K562 (cell line): ENCODE measurements around the gene ITGAL. TPM values are rescaled to one million over a fixed set of nuclear protein-coding genes. Genes with fewer than 3 reads are reported as not detected.

Experiments
- ATAC-seq: fragments of 200-7000 bp; cut with Tn5 transposase; 3 replicates; pipeline ENCODE4 v1.9.1; 2020; ENCODE audit warnings: moderate library complexity
- BruUV-seq: library from RNA; stranded (reverse); fragments of 400-500 nt; replicated peaks from 2 replicates; lab custom pipeline; 2021; lab: Mats Ljungman, UMichigan
- CTCF ChIA-PET: fragments of 300-600 bp; formaldehyde crosslinking; extraction: SDS; loops from one replicate; lab custom pipeline; 2021; ENCODE audit warnings: low intra/inter-chr PET ratio; lab: Yijun Ruan, JAX
- POLR2A ChIA-PET: fragments of 300-600, 350-650 bp; sonication (Branson Sonifier 250); formaldehyde crosslinking; extraction: SDS; loops from one replicate; lab custom pipeline; 2021; ENCODE audit warnings: antibody characterized with exemption, inconsistent platforms; lab: Yijun Ruan, JAX
- DNase-seq, 4 experiments: peaks; one replicate each; pipeline versions ENCODE4 v3.0.0 to v3.0.0-alpha.2; 2011 to 2018; ENCODE audit warnings: low spot score in 3 of 4, mixed read lengths in 3 of 4; ENCODE audit errors: extremely low read depth in 1 of 4
- FAIRE-seq: peaks from 2 replicates; lab custom pipeline; 2011; peaks lifted over from hg19 to GRCh38; lab: Jason Lieb, UNC
- H2AFZ ChIP-seq: 2 replicates; pipeline ENCODE4 v1.6.0; 2011; ENCODE audit warnings: low read depth, low read length, control low read depth, inconsistent platforms
- H3K27ac ChIP-seq: fragments of 200-600 bp; 3 replicates; pipeline ENCODE4 v1.8.0; 2011; ENCODE audit warnings: low read depth, mild to moderate bottlenecking, control low read depth, inconsistent platforms, low read length, moderate library complexity, mixed read lengths; ENCODE audit errors: extremely low read depth
- H3K27me3 ChIP-seq, 2 experiments: fragments of 300-600 bp in 1 of 2; 2 replicates in 1 of 2; 3 replicates in 1 of 2; pipeline versions ENCODE4 v1.6.0 to v1.8.0; 2011; ENCODE audit warnings: inconsistent platforms in 2 of 2, low read length in 2 of 2, mild to moderate bottlenecking in 1 of 2, mixed read lengths in 1 of 2, moderate library complexity in 1 of 2; ENCODE audit not compliant: control insufficient read depth in 2 of 2, insufficient read depth in 2 of 2
- H3K36me3 ChIP-seq: fragments of 300-600 bp; 3 replicates; pipeline ENCODE4 v1.8.0; 2011; ENCODE audit warnings: mild to moderate bottlenecking, low read length, inconsistent platforms; ENCODE audit not compliant: control insufficient read depth, insufficient read depth
- H3K4me1 ChIP-seq, 2 experiments: fragments of 200-600 bp in 1 of 2; replicated peaks in 1 of 2; 2 replicates in 1 of 2; 3 replicates in 1 of 2; pipeline versions ENCODE4 v1.5.1 to v1.8.0; 2011; ENCODE audit warnings: inconsistent platforms in 2 of 2, low read length in 2 of 2, mild to moderate bottlenecking in 1 of 2, mixed read lengths in 1 of 2, moderate library complexity in 1 of 2; ENCODE audit not compliant: control insufficient read depth in 2 of 2, insufficient read depth in 2 of 2
- H3K4me2 ChIP-seq: 2 replicates; pipeline ENCODE4 v1.6.1; 2011; ENCODE audit warnings: low read length, control low read depth, inconsistent platforms, mixed read lengths; ENCODE audit not compliant: insufficient read depth
- H3K4me3 ChIP-seq: fragments of 200-600 bp; sonication (generic), shearing (Covaris generic); 2 replicates; pipeline ENCODE4 v1.5.1; 2016; ENCODE audit warnings: control low read depth, inconsistent platforms
- H3K79me2 ChIP-seq: fragments of 200-600 bp; 3 replicates; pipeline ENCODE4 v1.8.0; 2011; ENCODE audit warnings: low read length, inconsistent platforms; ENCODE audit not compliant: control insufficient read depth, insufficient read depth
- H3K9ac ChIP-seq, 2 experiments: 2 replicates each; pipeline versions ENCODE4 v1.6.0 to v1.6.1; 2011; ENCODE audit warnings: low read depth in 2 of 2, low read length in 2 of 2, control low read depth in 1 of 2, inconsistent platforms in 1 of 2, mild to moderate bottlenecking in 1 of 2, mixed read lengths in 1 of 2; ENCODE audit not compliant: insufficient read depth in 1 of 2
- H3K9me1 ChIP-seq: one replicate; pipeline ENCODE4 v1.6.0; 2011; ENCODE audit warnings: inconsistent platforms, mild to moderate bottlenecking, low read length, moderate library complexity; ENCODE audit not compliant: control insufficient read depth, insufficient read depth
- H3K9me3 ChIP-seq: replicated peaks from 2 replicates; pipeline ENCODE4 v1.5.1; 2011; ENCODE audit warnings: low read depth, low read length, inconsistent platforms; ENCODE audit not compliant: control insufficient read depth, insufficient read depth
- H4K20me1 ChIP-seq: replicated peaks from 2 replicates; pipeline ENCODE4 v1.6.1; 2011; ENCODE audit warnings: low read length, inconsistent platforms, mixed read lengths; ENCODE audit not compliant: control insufficient read depth, insufficient read depth
- ETV6 ChIP-seq, 3 experiments: fragments of 150-350 bp in 1 of 3; sonication (generic) in 1 of 3; formaldehyde crosslinking in 1 of 3; IDR thresholded peaks; 2 replicates each; pipeline versions ENCODE4 v1.6.1 to v1.8.0; 2014 to 2022; ENCODE audit warnings: borderline replicate concordance in 2 of 3, low read depth in 2 of 3, antibody characterized with exemption in 1 of 3, low read length in 1 of 3, mild to moderate bottlenecking in 1 of 3, missing genetic modification reagents in 1 of 3
- FOXA1 ChIP-seq: fragments of 450-650 bp; IDR thresholded peaks from 2 replicates; pipeline ENCODE4 v1.6.1; 2016; ENCODE audit warnings: mild to moderate bottlenecking, borderline replicate concordance
- HINFP ChIP-seq: fragments of 450-650 bp; conservative IDR thresholded peaks from 2 replicates; pipeline ENCODE4 v1.6.1; 2016; ENCODE audit warnings: missing genetic modification characterization, low read depth, mild to moderate bottlenecking, control low read depth, missing compliant biosample characterization
- HNRNPL ChIP-seq: fragments of 200-400 bp; formaldehyde crosslinking; IDR thresholded peaks from 2 replicates; pipeline ENCODE4 v1.6.1; 2017; ENCODE audit warnings: low read depth, mild to moderate bottlenecking, low read length
- HNRNPUL1 ChIP-seq: fragments of 200-400 bp; formaldehyde crosslinking; IDR thresholded peaks from 2 replicates; pipeline ENCODE4 v1.6.1; 2017; ENCODE audit warnings: low read length
- ZNF609 ChIP-seq: sonication (generic); formaldehyde crosslinking; IDR thresholded peaks from 2 replicates; pipeline ENCODE4 v1.8.1; 2023; ENCODE audit warnings: missing genetic modification reagents, mild to moderate bottlenecking, borderline replicate concordance
- WGBS: fragments of 100-300 bp; shearing (Covaris generic); methylation state at CpG from one replicate; pipeline ENCODE4 v1.1.6; 2016; ENCODE audit warnings: low coverage, mixed read lengths; ENCODE audit not compliant: insufficient coverage; ENCODE audit errors: missing lambda C conversion rate; 5-methylcytosine and 5-hydroxymethylcytosine counted together
- in situ Hi-C: fragments of 300-500 bp; cut with MboI; formaldehyde crosslinking; loops from 4 replicates; pipeline ENCODE4 v1.15.0; 2018; ENCODE audit warnings: inconsistent platforms, mixed read lengths
- intact Hi-C: fragments of 100-400 bp; cut with micrococcal nuclease; formaldehyde crosslinking; loops from 2 replicates; pipeline ENCODE4 v1.14.2; 2022
- polyA plus RNA-seq, 8 experiments: library from polyadenylated mRNA; depleted of rRNA in 4 of 8; stranded (reverse) in 5 of 8; unstranded in 3 of 8; fragments of >200 nt; fragmentation: Nextera tagmentation in 2 of 8; fragmentation: Illumina TruSeq in 1 of 8; extraction: Ambion mirVana in 2 of 8; extraction: Trizol in 1 of 8; gene quantifications; 2 replicates each; pipeline versions ENCODE4 v1.2.1 to v1.2.3, GENCODE V29; 2011 to 2014; ENCODE audit warnings: inconsistent platforms in 1 of 8, missing spikeins in 1 of 8
- total RNA-seq, 7 experiments: library from RNA; depleted of rRNA in 6 of 7; stranded (reverse); fragments of >200 nt in 6 of 7; fragmentation: Illumina TruSeq in 2 of 7; extraction: Trizol in 2 of 7; gene quantifications; 2 replicates each; pipeline versions ENCODE4 v1.2.1 to v1.2.3, GENCODE V29; 2011 to 2021; ENCODE audit warnings: low replicate concordance in 1 of 7

ITGAL gene
- total and polyA plus RNA-seq, 9 of the 15 experiments (the other 6 are each of a cell fraction or from before 2014, with no cell fraction given), result 0.01 to 0.53 TPM; not detected in 7

DNA sequence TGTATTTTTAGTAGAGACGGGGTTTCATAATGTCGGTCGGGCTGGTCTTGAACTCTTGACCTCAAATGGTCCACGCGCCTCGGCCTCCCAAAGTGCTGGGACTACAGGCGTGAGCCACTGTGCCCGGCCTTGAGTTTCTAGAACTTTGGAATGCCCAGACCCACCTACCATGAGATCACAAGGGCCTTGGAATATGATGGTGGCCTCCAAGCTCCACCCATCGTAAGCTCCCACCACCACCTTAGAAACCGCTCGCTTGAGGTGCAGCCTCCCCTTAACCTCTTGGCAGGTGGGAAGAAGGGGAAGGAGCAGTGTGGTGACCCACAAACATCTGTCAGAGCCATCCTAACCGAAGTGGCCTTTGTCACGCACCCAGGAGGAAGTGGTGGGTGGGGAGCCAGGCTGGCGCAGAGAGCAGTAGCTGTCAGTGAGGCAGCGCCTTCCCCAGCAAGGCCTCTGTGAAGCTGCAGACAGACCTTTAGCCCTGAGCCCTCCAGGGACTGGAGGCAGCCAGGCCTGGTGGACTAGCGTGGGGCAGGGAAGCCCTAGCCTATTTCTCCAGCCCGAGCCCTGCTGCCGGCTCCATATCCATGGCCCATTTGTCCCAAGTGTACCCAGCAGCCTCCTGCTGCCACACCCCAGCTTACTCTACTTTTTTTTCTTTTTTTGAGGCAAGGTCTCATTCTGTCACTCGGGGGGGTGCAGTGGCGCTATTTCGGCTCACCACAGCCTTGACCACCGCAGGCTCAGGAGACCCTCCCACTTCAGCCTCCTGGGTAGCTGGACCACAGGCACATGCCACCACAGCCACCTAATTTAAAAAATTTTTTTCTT is 13.8 kb upstream of the ITGAL start:
- peaks cover 0 to 7% of the 10 kb centered on the region in 2 experiments; a peak in 2 of 5 replicates for H3K4me1 ChIP-seq
- 86% methylated on average over 15 of the region's 22 CpGs for WGBS
- ATAC-seq (no peak), DNase-seq (no peak), FAIRE-seq (no peak)
- H3K27ac ChIP-seq, result no peak overlapping the region
- TF ChIP-seq HNRNPL, result no peak
- TF ChIP-seq ETV6 (IDR thresholded peaks at IDR 0.05; ENCODE audit: borderline replicate concordance in 1 of 2, low read depth in 2 of 2, low read length in 1 of 2), result no peak
- no peak for TF ChIP-seq ETV6 (CRISPR knock-in tag; IDR thresholded peaks at IDR 0.05; ENCODE audit: borderline replicate concordance)
- TF ChIP-seq FOXA1, result no peak
- POLR2A ChIA-PET, result interaction anchor here (0.6 to 0.8 kb wide), 4 partner anchors 13 to 382 kb away, joined by 3 read pairs; partner anchors contain the start of gene SEPHS2
- no peak overlapping the region for H3K4me3 ChIP-seq
- H4K20me1 ChIP-seq, result no peaks in the 10 kb centered on the region
- peak overlapping the region; percentile 32; the same call in 1 of the 2 replicates for H2AFZ ChIP-seq
- intact Hi-C loops, result no loop called here
- no TSS peak for BruUV-seq
- no peaks in the 10 kb centered on the region for H3K79me2 ChIP-seq
- no peaks in the 10 kb centered on the region for H3K27me3 ChIP-seq
- peak overlapping the region in 1 of 2 experiments; percentile 68; a peak in 2 of 4 replicates for H3K9ac ChIP-seq
- in situ Hi-C loops, result no loop called here
- H3K9me1 ChIP-seq, result no peaks in the 10 kb centered on the region
- no peaks in the 10 kb centered on the region for H3K9me3 ChIP-seq
- no peaks in the 10 kb centered on the region for H3K36me3 ChIP-seq
- no peak overlapping the region for H3K4me2 ChIP-seq
- CTCF ChIA-PET, result no interaction called here

DNA sequence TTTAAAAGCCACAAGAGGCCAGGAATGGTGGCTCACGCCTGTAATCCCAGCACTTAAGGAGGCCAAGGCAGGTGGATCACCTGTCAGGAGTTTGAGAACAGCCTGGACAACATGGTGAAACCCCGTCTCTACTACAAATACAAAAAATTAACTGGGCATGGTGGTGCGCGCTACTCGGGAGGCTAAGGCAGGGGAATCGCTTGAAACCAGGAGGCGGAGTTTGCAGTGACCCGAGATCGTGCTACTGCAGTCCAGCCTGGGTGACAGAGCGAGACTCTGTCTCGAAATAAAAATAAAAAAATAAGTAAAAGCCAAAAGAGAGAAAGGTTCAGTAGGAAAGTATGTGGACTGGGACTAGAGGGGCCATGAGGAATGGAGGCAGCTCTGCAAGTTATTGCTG is 13.1 kb upstream of the ITGAL start:
- POLR2A ChIA-PET, result no interaction called here
- no peaks in the 10 kb centered on the region for H3K9me1 ChIP-seq
- WGBS, result 74% methylated on average over 11 of the region's 11 CpGs
- FAIRE-seq, result no peak
- in situ Hi-C loops (no loop called here), intact Hi-C loops (no loop called here)
- DNase-seq, result no peak
- BruUV-seq, result no TSS peak
- no peak overlapping the region for H3K9ac ChIP-seq
- no peak overlapping the region for H3K4me3 ChIP-seq
- H3K79me2 ChIP-seq, result no peaks in the 10 kb centered on the region
- ATAC-seq, result no peak
- H3K27ac ChIP-seq, result no peak overlapping the region
- H2AFZ ChIP-seq, result no peak overlapping the region
- H3K4me2 ChIP-seq, result no peak overlapping the region
- no peaks in the 10 kb centered on the region for H3K36me3 ChIP-seq
- H4K20me1 ChIP-seq, result no peaks in the 10 kb centered on the region
- H3K4me1 ChIP-seq, result peaks cover 0 to 7% of the 10 kb centered on the region in 2 experiments; a peak in 2 of 5 replicates
- no peaks in the 10 kb centered on the region for H3K9me3 ChIP-seq
- CTCF ChIA-PET, result no interaction called here
- no peaks in the 10 kb centered on the region for H3K27me3 ChIP-seq
- TF ChIP-seq ZNF609 (CRISPR knock-in tag) (no peak), HINFP (tag) (no peak), HNRNPUL1 (no peak)
